Lower leg skin (tissue), 4 donors: ENCODE data around the gene NINJ2. TPM values are rescaled to one million over a fixed set of nuclear protein-coding genes. Genes with fewer than 3 reads are reported as not detected.

Experiments
- DNase-seq, 2 donors: peaks; one replicate each; pipeline ENCODE4 v3.0.0-alpha.2; 2019; ENCODE audit warnings: low spot score in 2 of 2
- H3K4me3 ChIP-seq: fragments of 200-600 bp; sonication (generic); 2 replicates; pipeline ENCODE4 v1.5.1; 2017; ENCODE audit warnings: mild to moderate bottlenecking, low read depth; ENCODE audit not compliant: poor library complexity, severe bottlenecking
- CTCF ChIP-seq, 3 donors: fragments of 450-650 bp; IDR thresholded peaks; one replicate each; pipeline ENCODE4 v1.5.1; 2016; ENCODE audit warnings: antibody characterized with exemption in 3 of 3, mild to moderate bottlenecking in 3 of 3, moderate library complexity in 2 of 3
- POLR2A ChIP-seq, 2 donors: fragments of 450-650 bp; IDR thresholded peaks; one replicate each; pipeline ENCODE4 v1.6.1; 2016 to 2017; ENCODE audit warnings: antibody characterized with exemption in 2 of 2, mild to moderate bottlenecking in 1 of 2, moderate library complexity in 1 of 2
- WGBS, 2 donors: methylation state at CpG; one replicate each; pipeline ENCODE4 v1.1.5; 2018; 5-methylcytosine and 5-hydroxymethylcytosine counted together
- intact Hi-C: fragments of 100-400 bp; cut with DNase I; formaldehyde crosslinking; loops from one replicate; pipeline ENCODE4 v1.15.0; 2023; ENCODE audit warnings: low total_unique reads
- total RNA-seq, 4 donors: library from RNA; depleted of rRNA; stranded (reverse); fragments of >200 nt; gene quantifications; one replicate each; pipeline ENCODE4 v1.1.0, GENCODE V29; 2016

Gene NINJ2
- total RNA-seq, 4 donors from 2014 or later: 4.5 to 30.8 (median 11.5) TPM

GRCh38 chr12:588024-588322 is 75.3 kb downstream of the NINJ2 start:
- intact Hi-C loops: no loop called here
- no peak overlapping the region for H3K4me3 ChIP-seq
- DNase-seq: no peak
- TF ChIP-seq POLR2A (IDR thresholded peaks at IDR 0.05): no peak
- TF ChIP-seq CTCF (IDR thresholded peaks at IDR 0.05): no peak
- WGBS, 2 donors: 93 to 97% methylated on average over 9 to 10 of the region's 10 CpGs

GRCh38 chr12:587132-588023 is 75.9 kb downstream of the NINJ2 start:
- WGBS, 2 donors: 85 to 86% methylated on average over 17 to 18 of the region's 18 CpGs
- intact Hi-C loops: no loop called here
- peak in 1 of 2 donors; percentile 74 for DNase-seq
- no peak overlapping the region for H3K4me3 ChIP-seq
- TF ChIP-seq POLR2A (IDR thresholded peaks at IDR 0.05) (no peak), CTCF (IDR thresholded peaks at IDR 0.05) (no peak)

- WGBS, 2 donors: 91 to 92% methylated on average over 14 to 16 of the region's 16 CpGs
Measured at GRCh38 chr12:586318-587071, 76.8 kb downstream of the NINJ2 start.

GRCh38 chr12:585062-586061 is 77.9 kb downstream of the NINJ2 start:
- DNase-seq: peak in 1 of 2 donors; percentile 50
- intact Hi-C loops: no loop called here
- TF ChIP-seq POLR2A (IDR thresholded peaks at IDR 0.05) (no peak), CTCF (IDR thresholded peaks at IDR 0.05) (no peak)
- H3K4me3 ChIP-seq: no peak overlapping the region
- WGBS, 2 donors: 81 to 85% methylated on average over 30 of the region's 30 CpGs

More at GRCh38 chr12:586318-587071, 76.8 kb downstream of the NINJ2 start:
- intact Hi-C loops: no loop called here
- no peak overlapping the region for H3K4me3 ChIP-seq
- no peak for TF ChIP-seq POLR2A (IDR thresholded peaks at IDR 0.05)
- TF ChIP-seq CTCF (IDR thresholded peaks at IDR 0.05): no peak
- DNase-seq: peak in 1 of 2 donors; percentile 50

GRCh38 chr12:583251-583869 is 79.9 kb downstream of the NINJ2 start:
- H3K4me3 ChIP-seq: no peak overlapping the region
- WGBS, 2 donors: 73 to 82% methylated on average over 13 of the region's 13 CpGs
- intact Hi-C loops: no loop called here
- TF ChIP-seq CTCF (IDR thresholded peaks at IDR 0.05) (no peak), POLR2A (IDR thresholded peaks at IDR 0.05) (no peak)
- DNase-seq: peak in 1 of 2 donors; percentile 59
